A549 (cell line): ENCODE results near the gene ATF7IP2.

Experiments
- CBX8 ChIP-seq: fragments of 200-600 bp; sonication (generic); IDR thresholded peaks from 2 replicates; pipeline ENCODE4 v1.6.1; 2016
- CTCF ChIP-seq: fragments of >200 bp; sonication (Bioruptor Twin); formaldehyde crosslinking; IDR thresholded peaks from 3 replicates; pipeline ENCODE4 v1.5.1; 2016
- MAX ChIP-seq: IDR thresholded peaks from 2 replicates; pipeline ENCODE4 v1.6.1; 2012

- TF ChIP-seq CTCF: no peak
- TF ChIP-seq CBX8: no peak
- TF ChIP-seq MAX: no peak
These were observed 35.7 kb downstream of the ATF7IP2 start for GRCh38 chr16:10421596-10421995.
